ENCODE results near the gene CAPZB. TPM values are rescaled to one million over a fixed set of nuclear protein-coding genes. Genes with fewer than 3 reads are reported as not detected.

CAPZB gene
- total and polyA plus RNA-seq, 2 of the 4 experiments (the other 2 are of a cell fraction): 216 to 304 TPM

GRCh38 chr1:19495799-19496526 is 10.6 kb upstream of the CAPZB start:
- Histone ChIP-seq H2AFZ (replicated peaks; ENCODE audit: low read length, poor library complexity) (no peak overlapping the region), H3K18ac (ENCODE audit: low read depth, low read length) (peak overlapping the region; percentile 78; the same call in 1 of the 2 replicates), H2AK9ac (replicated peaks; ENCODE audit: low read depth, low read length, poor library complexity) (no peak overlapping the region), H3K9me1 (ENCODE audit: insufficient read depth, low read length) (peaks cover 7% of the 10 kb centered on the region; the same call in 1 of the 2 replicates), H2BK20ac (ENCODE audit: low read depth, low read length) (no peak overlapping the region; the same call in 1 of the 2 replicates), H3K4me3 (ENCODE audit: insufficient read depth, low read depth, low read length) (no peak overlapping the region), H3K23ac (ENCODE audit: low read depth, low read length) (no peak overlapping the region), H3K27ac (ENCODE audit: insufficient read depth, low read length) (peak overlapping the region; percentile 80; the same call in 1 of the 2 replicates), H3K14ac (replicated peaks; ENCODE audit: low read depth, low read length) (no peak overlapping the region), H4K91ac (ENCODE audit: insufficient read depth, low read depth, low read length) (no peak overlapping the region), H3K36me3 (ENCODE audit: control insufficient read depth, insufficient read depth, low read length) (no peaks in the 10 kb centered on the region), H3K9ac (ENCODE audit: low read depth, low read length) (no peak overlapping the region), H3K9me3 (ENCODE audit: control insufficient read depth, insufficient read depth, low read length) (no peaks in the 10 kb centered on the region), H3K4me1 (ENCODE audit: control insufficient read depth, insufficient read depth, low read length) (peaks cover 7% of the 10 kb centered on the region), H4K5ac (ENCODE audit: low read depth, low read length) (peak overlapping the region; percentile 47; the same call in 1 of the 2 replicates), H2BK15ac (ENCODE audit: low read depth, low read length) (0 out of 3 replicates have a peak overlapping the region, but pooled peaks have one; percentile 10), H4K8ac (ENCODE audit: low read depth in 2 of 2, low read length in 2 of 2) (no peak overlapping the region), H3K4ac (ENCODE audit: low read depth, low read length) (peak overlapping the region; percentile 22; the same call in 1 of the 2 replicates), H3K79me1 (ENCODE audit: low read depth in 1 of 2, low read length in 2 of 2) (no peaks in the 10 kb centered on the region), H3K4me2 (ENCODE audit: low read depth, low read length) (peak overlapping the region; percentile 3; the same call in 1 of the 2 replicates), H3K27me3 (ENCODE audit: control insufficient read depth, insufficient read depth, low read length) (no peaks in the 10 kb centered on the region; the same call in 1 of the 2 replicates), H2BK5ac (ENCODE audit: low read depth, low read length, poor library complexity, severe bottlenecking) (no peak overlapping the region), H3K56ac (ENCODE audit: extremely low read depth, insufficient read depth, low read length) (no peak overlapping the region), H2BK120ac (ENCODE audit: low read depth, low read length) (no peak overlapping the region; the same call in 1 of the 2 replicates), H2AK5ac (ENCODE audit: low read depth, low read length) (no peak overlapping the region), H4K20me1 (ENCODE audit: insufficient read depth, low read length) (no peaks in the 10 kb centered on the region)
- in situ Hi-C loops (cut with MboI; ENCODE audit: low sequenced_read_pairs) (no loop called here), dilution Hi-C loops (cut with HindIII; ENCODE audit: low sequenced_read_pairs, unreplicated experiment) (no loop called here), intact Hi-C loops (cut with micrococcal nuclease) (no loop called here)
- TF ChIP-seq SMC3 (IDR thresholded peaks at IDR 0.05; ENCODE audit: low read depth, low read length) (no peak), BHLHE40 (IDR thresholded peaks at IDR 0.05; ENCODE audit: low read depth, low read length) (peak; percentile 41; the same call in 1 of the 2 replicates)
- ChIA-PET POLR2A (ENCODE audit: unreplicated experiment) (interaction anchor here (0.8 to 1.0 kb wide), 2 partner anchors 9 to 10 kb away, joined by 3 to 4 read pairs; partner anchors contain the start of gene CAPZB), CTCF (interaction anchor here (0.5 kb wide), 1 partner anchor 46 kb away, joined by 4 read pairs; no protein-coding TSS in a partner anchor)
- DNase-seq (peak; percentile 66), ATAC-seq (ENCODE audit: low read depth) (peak; percentile 96)
- WGBS, 2 experiments (ENCODE audit: extremely low coverage in 2 of 2, insufficient read length in 1 of 2): no CpG with 5 or more reads among the region's 3 CpGs
- no TSS peak for BruUV-seq (replicated peaks)
